ENCODE data around the gene DAGLB.
"Not testable (repeated sequence)": the region's sequence is repeated elsewhere in the genome, so short reads cannot be mapped to it uniquely, and the experiment has no call there.

Gene DAGLB

DNA sequence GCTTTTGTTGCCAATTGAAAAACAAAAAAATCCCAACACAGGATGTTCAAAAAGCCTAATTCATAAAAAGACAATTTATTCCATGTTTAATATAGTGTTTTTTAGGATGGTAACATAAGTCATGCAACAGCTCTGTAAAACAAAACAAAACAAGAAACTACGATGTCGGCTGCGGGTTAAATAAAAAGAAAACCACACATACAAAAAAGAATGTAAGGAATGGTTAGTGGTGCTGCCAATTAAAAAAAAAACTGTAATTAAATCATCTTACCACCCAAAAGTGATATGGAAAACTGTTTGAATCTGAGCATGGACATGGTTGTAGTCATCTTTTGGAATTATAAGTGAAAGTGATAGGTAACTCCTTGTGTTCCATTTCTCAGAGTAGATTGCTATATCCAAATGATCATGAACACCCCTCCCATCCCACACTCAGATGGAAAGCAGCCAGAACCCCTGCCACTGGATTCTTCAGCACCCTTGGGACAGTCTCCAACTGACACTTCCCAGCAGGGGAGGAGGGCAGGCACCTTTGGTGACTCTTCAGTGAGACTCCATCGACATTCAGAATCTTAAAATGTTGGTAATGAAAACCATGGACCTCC, 14.3 kb upstream of the DAGLB start:
- DNase-seq (ENCODE audit: low read depth), result no peak

- no peak for DNase-seq (ENCODE audit: low read depth)
Measured at GRCh38 chr7:6460990-6461584, 13.3 kb upstream of the DAGLB start.

GRCh38 chr7:6460303-6460702, 12.5 kb upstream of the DAGLB start:
- no peak for DNase-seq (ENCODE audit: low read depth)

GRCh38 chr7:6458676-6459075, 10.9 kb upstream of the DAGLB start:
- not testable (repeated sequence) for DNase-seq (ENCODE audit: low read depth)

DNA sequence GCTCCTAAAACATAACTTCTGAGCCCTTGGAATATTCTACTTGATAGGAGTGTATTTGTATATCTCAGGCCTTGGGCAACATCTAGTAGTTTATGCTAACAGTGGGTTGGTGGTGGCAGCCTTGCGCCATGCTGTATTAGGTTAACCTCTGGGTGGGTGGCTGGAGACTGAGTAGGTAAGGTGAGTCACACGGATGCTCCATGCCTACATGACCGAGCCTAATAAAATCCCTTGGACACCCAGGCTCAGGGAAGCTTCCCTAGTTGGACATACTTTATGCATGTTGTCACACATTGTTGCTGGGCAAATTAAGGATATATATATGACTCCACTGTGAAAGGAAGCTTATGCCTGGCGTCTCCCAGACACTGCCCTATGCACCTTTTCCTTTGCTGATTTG, 6.0 kb upstream of the DAGLB start:
- DNase-seq (ENCODE audit: low read depth), result peak; percentile 83

- DNase-seq (ENCODE audit: low read depth), result no peak
Measured at GRCh38 chr7:6451224-6451705, 3.5 kb upstream of the DAGLB start.

DNA sequence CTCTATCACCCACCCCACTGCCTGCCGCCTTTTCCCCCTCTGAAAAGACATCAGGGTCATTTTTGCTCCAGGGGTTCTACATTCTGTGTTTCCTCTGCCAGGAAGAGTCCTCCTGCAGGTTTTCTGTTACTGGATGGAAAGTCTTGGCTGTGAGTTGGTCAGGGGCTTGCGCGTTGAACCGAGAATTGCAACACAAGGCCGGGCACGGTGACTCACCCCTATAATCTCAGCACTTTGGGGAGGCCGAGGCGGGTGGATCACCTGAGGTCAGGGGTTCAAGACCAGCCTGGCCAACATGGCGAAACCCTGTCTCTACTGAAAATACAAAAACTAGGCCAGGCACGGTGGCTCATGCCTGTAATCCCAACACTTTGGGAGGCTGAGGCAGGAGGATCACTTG, 2.8 kb upstream of the DAGLB start:
- peak; percentile 65 for DNase-seq (ENCODE audit: low read depth)

- peak; percentile 78 for DNase-seq (ENCODE audit: low read depth)
Measured at GRCh38 chr7:6449884-6450283, 2.1 kb upstream of the DAGLB start.

GRCh38 chr7:6448943-6449543, 1.3 kb upstream of the DAGLB start:
- DNase-seq (ENCODE audit: low read depth), result no peak

- peak; percentile 81 for DNase-seq (ENCODE audit: low read depth)
Measured at GRCh38 chr7:6446838-6447580, 745 bp downstream of the DAGLB start.

DNA sequence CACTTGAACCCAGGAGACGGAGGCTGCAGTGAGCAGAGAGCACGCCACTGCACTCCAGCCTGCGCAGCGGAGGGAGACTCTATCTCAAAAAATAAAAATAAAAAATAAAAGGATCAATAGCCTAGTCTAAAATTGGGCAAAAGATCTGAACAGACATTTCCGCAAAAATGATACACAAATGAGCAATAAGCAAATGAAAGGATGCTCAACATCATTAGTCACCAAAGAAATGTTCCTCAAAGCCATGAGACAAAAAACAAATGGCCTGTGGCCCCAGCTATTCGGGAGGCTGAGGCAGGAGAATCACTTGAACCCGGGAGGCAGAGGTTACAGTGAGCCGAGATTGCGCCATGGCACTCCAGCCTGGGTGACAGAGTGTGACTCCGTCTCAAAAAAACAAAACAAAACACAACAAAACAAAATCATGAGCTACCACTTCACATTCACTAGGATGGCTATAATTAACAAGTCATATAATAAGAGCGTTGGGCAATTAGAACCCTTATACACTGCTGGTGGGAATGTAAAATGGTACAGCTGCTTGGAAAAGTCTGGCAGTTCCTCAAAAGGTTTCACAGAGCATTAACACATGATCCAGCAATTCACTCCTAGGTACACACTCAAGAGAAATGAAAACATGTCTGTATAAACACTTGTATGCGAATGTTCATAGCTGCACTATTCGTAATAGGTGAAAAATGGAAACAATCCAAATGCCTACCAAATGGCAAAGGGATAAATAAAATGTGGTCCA, 3.1 kb downstream of the DAGLB start:
- no peak for DNase-seq (ENCODE audit: low read depth)

GRCh38 chr7:6443372-6443941, 4.3 kb downstream of the DAGLB start:
- DNase-seq (ENCODE audit: low read depth), result peak; percentile 93

GRCh38 chr7:6442114-6442513, 5.6 kb downstream of the DAGLB start:
- peak; percentile 97 for DNase-seq (ENCODE audit: low read depth)

DNA sequence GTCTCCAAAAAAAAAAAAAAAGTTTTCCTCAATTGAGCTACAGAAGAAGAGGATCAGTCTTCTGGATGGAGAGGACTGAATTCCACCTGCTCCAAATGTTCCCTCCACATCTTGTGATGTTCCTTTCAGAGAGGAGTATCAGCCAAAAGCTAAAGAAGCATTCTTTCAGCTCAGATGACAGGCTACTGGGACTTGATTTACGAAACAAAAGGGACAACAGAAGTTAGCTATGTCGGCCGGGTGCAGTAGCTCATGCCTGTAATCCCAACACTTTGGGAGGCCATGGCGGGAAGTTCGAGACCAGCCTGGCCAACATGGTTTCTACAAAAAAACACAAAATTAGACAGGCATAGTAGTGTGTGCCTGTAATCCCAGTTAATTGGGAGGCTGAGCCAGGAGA, 7.4 kb downstream of the DAGLB start:
- no peak for DNase-seq (ENCODE audit: low read depth)

GRCh38 chr7:6438427-6438826, 9.3 kb downstream of the DAGLB start:
- no peak for DNase-seq (ENCODE audit: low read depth)

DNA sequence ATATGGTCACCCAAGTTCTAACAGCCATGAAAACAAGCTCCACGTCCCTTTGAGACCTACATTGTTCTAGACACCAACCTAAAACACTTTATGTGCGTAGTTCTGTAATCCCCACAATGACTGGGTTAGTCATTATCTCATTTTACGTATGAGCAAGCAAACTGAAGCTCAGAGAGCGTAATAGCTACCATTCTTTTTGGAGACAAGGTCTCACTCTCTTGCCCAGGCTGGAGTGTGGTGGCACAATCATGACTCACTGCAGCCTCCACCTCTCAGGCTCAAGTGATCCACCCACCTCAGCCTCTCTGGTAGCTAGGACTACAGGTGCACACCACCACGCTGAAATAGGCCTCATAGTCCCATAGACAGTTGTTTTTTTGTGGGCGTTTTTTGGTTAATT, 10.5 kb downstream of the DAGLB start:
- DNase-seq (ENCODE audit: low read depth), result no peak

GRCh38 chr7:6436385-6436685, 11.4 kb downstream of the DAGLB start:
- no peak for DNase-seq (ENCODE audit: low read depth)

DNA sequence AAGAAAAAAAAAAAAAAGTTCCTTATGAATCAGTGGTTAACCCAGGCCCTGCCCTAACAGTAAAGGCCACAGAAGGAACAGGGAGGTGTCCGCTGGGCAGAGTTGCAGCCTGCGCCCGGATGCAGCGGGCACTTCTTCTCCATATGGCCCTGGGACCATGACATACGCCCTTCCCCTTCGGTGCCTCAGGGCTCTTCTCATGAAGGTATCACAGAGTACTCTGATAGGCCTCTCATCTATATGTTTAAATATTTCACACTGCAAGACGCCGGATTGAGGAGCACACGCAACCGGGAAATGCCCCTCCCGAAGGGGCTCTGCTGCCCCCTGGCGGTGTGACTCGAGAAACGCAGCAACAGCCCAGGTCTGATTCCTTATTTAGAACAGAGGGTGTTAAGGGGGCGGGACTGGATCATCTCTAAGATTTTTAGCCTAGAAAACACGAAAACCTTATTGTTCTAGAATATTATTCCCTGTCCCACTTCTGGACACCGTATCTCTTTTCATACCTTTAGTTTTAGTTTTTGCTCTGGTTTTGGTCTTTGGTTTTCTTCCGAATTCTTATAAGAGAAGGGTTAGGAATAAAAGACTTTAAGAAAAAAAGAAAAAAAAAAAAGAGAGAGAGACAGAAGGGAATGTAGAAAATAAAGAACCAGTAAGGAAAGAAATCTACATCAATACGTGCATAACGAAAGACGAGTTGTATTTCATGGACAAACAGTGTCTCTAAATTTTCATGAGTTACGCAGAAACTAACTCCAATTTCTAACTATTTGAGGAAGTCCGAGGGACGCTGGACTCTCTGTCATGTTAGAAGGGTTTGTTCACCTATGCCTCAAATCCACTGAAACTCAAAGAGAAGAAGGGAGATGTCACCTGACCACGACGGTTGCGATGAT, 12.0 kb downstream of the DAGLB start:
- peak; percentile 70 for DNase-seq (ENCODE audit: low read depth)

DNA sequence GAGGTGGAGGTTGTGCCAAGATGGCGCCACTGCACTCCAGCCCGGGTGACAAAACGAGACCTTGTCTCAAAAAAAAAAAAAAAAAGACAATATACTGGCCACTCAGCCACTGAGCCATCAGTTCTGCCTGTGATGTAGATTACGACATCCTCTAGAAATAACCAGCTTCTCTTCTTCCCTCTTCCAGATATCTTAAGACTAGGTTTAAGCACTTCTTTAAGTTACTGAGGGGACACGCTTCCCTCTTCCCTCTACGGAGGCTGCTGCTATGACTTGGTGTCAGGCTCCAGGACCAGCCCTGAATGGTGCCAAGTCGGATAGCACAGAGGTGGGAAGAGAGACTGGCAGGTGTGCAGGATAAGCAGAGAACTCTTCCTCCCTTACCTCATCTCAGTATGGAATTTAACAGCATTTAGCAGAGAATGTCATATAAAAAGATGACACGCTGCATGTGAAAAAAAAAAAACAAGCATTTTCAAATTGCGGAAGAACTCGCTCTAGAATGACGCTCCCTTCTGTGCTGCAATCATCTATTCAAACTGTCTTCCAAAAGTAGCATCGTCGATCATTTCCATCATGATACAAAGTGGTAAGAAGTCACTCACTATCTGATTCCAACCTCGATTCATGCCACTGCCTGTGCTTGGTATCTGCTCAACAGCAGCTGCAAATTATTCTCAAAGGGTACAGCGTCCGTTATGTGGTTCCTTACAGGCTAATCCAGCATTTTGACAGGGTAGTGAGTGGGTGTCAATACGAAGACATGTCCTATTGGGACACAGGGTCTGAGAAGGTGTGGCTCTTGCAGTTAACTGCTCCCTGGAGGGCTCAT, 13.8 kb downstream of the DAGLB start:
- DNase-seq (ENCODE audit: low read depth), result no peak

- no peak for DNase-seq (ENCODE audit: low read depth)
Measured at GRCh38 chr7:6432781-6433180, 15.0 kb downstream of the DAGLB start.
